T-helper 1 cell treated with Interleukin-12 subunit alpha and Interleukin-12 subunit beta and Interleukin-4 antibody, amounts not matched to agents 30 μg/mL and 1 μg/mL, for 36 hours (primary cell): ENCODE results near the gene YIF1A.
A peak's percentile ranks its signal among the peaks of the same experiment; 100 is the strongest.
"Not testable (repeated sequence)": the region's sequence is repeated elsewhere in the genome, so short reads cannot be mapped to it uniquely, and the experiment has no call there.

Experiments used
- H3K27ac Mint-ChIP-seq: one replicate; pipeline ENCODE4 v1.8.0; 2021; ENCODE audit warnings: mild to moderate bottlenecking, mixed read lengths
- H3K27me3 Mint-ChIP-seq: one replicate; pipeline ENCODE4 v1.8.0; 2021; ENCODE audit warnings: low read depth, mixed read lengths
- H3K36me3 Mint-ChIP-seq: one replicate; pipeline ENCODE4 v1.8.0; 2021; ENCODE audit warnings: low read depth, mixed read lengths
- H3K4me1 Mint-ChIP-seq: one replicate; pipeline ENCODE4 v1.8.0; 2021; ENCODE audit warnings: low read depth, mixed read lengths
- H3K4me3 Mint-ChIP-seq: one replicate; pipeline ENCODE4 v1.8.0; 2021; ENCODE audit warnings: mild to moderate bottlenecking, moderate library complexity, mixed read lengths
- H3K9me3 Mint-ChIP-seq: one replicate; pipeline ENCODE4 v1.8.0; 2021; ENCODE audit warnings: mixed read lengths

Gene YIF1A

GRCh38 chr11:66329165-66329673, 40.3 kb upstream of the YIF1A start:
- Mint-ChIP-seq H3K27ac (no peak overlapping the region), H3K4me3 (no peak overlapping the region), H3K36me3 (no peaks in the 10 kb centered on the region), H3K9me3 (no peaks in the 10 kb centered on the region), H3K4me1 (peaks cover 25% of the 10 kb centered on the region), H3K27me3 (no peaks in the 10 kb centered on the region)

DNA sequence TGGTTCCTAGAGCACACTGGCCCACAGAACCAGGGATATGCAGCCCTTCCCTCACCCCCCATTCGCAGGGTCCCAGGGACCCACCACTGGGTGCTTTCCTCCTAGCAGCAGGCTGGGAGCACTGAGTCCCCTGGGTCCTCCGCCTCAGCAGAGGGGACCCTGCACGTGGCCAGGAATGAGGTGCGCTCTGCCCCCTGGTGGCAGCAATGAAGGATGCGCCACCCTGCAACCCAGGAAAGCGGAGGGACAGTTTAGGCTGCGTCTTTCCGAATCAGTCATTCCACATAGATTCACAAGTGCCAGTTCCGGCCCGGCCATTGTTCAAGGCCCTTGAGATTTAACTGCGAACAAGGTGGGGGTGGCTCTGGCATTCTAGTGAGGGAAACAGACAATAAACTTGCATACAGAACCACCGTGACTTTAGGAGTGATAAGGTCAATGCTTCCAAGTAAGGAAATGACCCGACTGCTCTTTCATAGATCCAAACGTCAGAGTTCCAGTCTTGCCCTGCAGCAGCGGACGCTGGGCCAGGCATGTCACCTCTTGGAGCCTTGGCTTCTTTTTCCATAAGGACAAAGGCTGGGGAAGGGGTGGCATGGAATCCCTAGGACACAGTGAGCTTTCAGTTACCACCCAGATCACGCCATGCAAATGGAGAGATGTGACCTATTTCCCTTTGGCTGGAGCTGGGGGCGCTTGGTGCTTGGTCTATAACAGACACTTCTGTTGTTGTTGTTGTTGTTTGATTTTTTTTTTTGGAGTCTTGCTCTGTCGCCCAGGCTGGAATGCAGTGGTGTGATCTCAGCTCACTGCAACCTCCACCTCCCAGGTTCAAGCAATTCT, 39.6 kb upstream of the YIF1A start:
- Mint-ChIP-seq H3K27me3 (no peaks in the 10 kb centered on the region), H3K36me3 (no peaks in the 10 kb centered on the region), H3K4me3 (no peak overlapping the region), H3K27ac (peak overlapping the region; percentile 83), H3K4me1 (peaks cover 25% of the 10 kb centered on the region), H3K9me3 (no peaks in the 10 kb centered on the region)

DNA sequence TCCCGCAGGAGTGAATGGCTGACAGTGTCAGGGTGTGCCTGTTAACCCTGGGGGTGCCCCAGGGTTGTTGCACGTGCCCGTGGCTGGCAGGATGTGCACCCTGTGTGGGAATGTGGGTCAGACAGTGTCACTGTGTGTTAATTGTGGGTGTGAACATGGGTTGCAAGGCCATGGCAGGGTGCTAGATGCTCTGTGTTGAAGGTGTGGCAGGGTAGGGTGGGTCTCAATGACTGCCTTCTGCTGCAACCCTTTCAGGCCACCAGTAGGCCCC, 39.0 kb upstream of the YIF1A start:
- Mint-ChIP-seq H3K36me3 (no peaks in the 10 kb centered on the region), H3K27me3 (no peaks in the 10 kb centered on the region), H3K9me3 (no peaks in the 10 kb centered on the region), H3K27ac (peak overlapping the region; percentile 83), H3K4me1 (peaks cover 25% of the 10 kb centered on the region), H3K4me3 (no peak overlapping the region)

DNA sequence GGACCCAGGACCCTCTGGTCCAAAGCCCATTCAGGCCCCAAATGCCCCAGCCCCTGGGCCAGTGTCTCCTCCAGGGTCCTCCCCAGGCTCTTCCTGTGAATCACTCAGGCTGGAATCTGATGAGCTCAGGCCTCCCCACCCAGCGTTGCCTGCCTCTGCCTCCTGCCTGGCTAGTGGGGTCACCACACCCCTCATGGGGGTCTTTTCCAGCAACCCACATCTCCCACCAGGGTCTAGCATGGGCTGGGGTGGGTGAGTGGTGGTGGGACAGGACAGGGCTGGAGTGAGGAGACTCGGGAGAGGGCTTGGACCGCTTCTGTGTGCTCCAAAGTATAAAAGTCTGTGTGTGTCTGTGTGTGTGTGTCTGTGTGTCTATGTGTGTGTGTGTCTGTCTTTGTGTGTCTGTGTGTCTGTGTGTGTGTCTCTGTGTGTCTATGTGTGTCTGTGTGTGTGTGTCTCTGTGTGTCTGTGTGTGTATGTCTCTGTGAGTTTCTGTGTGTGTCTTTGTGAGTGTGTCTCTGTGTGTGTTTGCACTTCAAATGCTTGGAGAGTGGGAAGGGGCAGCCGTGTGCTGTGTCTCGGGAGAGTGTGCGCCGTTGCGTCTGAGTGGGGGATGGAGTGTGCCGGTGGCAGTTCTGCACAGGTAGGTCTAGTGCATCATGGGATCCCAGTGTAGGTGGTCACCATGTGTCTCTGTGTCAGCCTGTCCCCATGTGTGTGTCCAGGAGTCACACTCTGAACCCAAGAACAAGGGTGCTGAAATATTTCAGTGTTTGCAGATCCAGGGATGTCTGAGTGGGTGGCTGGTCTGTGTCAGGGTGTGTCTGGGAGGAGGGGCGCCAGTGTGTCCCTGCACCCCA, 38.5 kb upstream of the YIF1A start:
- no peaks in the 10 kb centered on the region for H3K9me3 Mint-ChIP-seq
- H3K4me1 Mint-ChIP-seq, result peaks cover 26% of the 10 kb centered on the region
- H3K36me3 Mint-ChIP-seq, result no peaks in the 10 kb centered on the region
- H3K27me3 Mint-ChIP-seq, result no peaks in the 10 kb centered on the region
- peak overlapping the region; percentile 83 for H3K27ac Mint-ChIP-seq
- H3K4me3 Mint-ChIP-seq, result peak overlapping the region; percentile 58

GRCh38 chr11:66326261-66327111, 37.5 kb upstream of the YIF1A start:
- no peaks in the 10 kb centered on the region for H3K36me3 Mint-ChIP-seq
- no peak overlapping the region for H3K4me3 Mint-ChIP-seq
- no peaks in the 10 kb centered on the region for H3K9me3 Mint-ChIP-seq
- H3K27me3 Mint-ChIP-seq, result no peaks in the 10 kb centered on the region
- H3K27ac Mint-ChIP-seq, result peak overlapping the region; percentile 86
- peaks cover 28% of the 10 kb centered on the region for H3K4me1 Mint-ChIP-seq

DNA sequence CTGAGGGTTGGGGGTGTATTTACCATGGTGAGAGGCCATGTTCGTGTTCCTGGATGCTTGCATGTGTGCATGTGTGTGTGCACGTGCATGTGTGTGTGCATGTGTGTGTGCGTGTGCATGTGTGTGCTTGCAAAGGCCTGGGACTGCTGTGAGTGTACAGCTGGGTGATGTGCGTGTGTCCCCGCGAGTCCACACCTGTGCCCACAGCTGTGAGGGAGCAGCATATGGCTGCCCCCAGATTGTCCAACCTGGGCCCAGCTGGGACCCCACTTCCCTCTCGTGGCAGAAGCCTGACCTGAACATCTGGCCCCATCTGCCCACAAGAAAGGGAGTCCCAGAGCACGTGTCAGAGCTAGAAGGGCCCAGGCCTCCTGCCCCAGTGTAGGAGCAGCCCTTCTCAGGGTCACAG, 36.3 kb upstream of the YIF1A start:
- Mint-ChIP-seq H3K27me3 (no peaks in the 10 kb centered on the region), H3K27ac (no peak overlapping the region), H3K4me1 (peaks cover 28% of the 10 kb centered on the region), H3K4me3 (no peak overlapping the region), H3K9me3 (no peaks in the 10 kb centered on the region), H3K36me3 (peaks cover under 1% of the 10 kb centered on the region)

DNA sequence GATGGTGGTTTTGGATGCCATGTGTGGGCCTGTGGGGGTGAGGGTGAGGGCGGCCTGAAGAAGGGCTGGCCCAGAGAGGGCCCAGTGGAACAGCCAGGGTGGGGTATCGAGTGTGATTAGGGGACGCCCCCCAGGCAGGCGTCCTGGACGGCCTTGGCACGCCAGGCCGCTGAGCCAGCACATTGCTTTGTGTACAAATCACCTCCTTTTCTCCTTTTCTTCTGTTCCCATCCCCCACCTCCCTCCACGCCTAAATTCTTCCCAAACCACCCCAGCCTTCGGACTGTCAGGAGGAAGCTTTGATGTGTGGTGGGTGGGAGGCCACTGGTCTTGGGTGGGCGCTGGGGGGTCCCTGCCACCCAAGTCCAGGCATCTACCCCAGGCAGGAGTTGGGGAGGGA, 35.7 kb upstream of the YIF1A start:
- H3K27ac Mint-ChIP-seq, result peak overlapping the region; percentile 13
- no peaks in the 10 kb centered on the region for H3K27me3 Mint-ChIP-seq
- H3K9me3 Mint-ChIP-seq, result no peaks in the 10 kb centered on the region
- H3K36me3 Mint-ChIP-seq, result peaks cover 1% of the 10 kb centered on the region
- H3K4me3 Mint-ChIP-seq, result no peak overlapping the region
- peaks cover 28% of the 10 kb centered on the region for H3K4me1 Mint-ChIP-seq

DNA sequence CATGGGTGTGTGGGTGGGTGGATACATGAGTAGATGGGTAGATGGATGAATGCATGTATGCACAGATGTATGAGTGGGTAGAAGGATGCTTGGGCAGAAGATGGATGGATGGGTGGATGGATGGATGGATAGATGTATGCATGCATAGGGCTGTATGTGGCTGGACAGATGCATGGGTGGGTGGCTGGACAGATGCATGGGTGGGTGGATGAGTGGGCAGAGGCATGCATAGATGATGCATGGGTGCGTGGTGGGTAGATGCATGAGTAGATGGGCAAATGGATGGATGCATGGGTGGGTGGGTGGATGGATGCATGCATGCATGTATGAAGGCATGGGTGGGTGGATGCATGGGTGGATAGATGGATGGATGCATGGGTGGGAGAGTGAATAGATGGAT, 34.7 kb upstream of the YIF1A start:
- H3K27me3 Mint-ChIP-seq, result peaks cover 2% of the 10 kb centered on the region
- H3K36me3 Mint-ChIP-seq, result peaks cover 3% of the 10 kb centered on the region
- H3K4me1 Mint-ChIP-seq, result peaks cover 33% of the 10 kb centered on the region
- no peak overlapping the region for H3K27ac Mint-ChIP-seq
- H3K9me3 Mint-ChIP-seq, result no peaks in the 10 kb centered on the region
- no peak overlapping the region for H3K4me3 Mint-ChIP-seq

GRCh38 chr11:66322732-66323427, 33.9 kb upstream of the YIF1A start:
- Mint-ChIP-seq H3K4me1 (peaks cover 34% of the 10 kb centered on the region), H3K27me3 (peaks cover 3% of the 10 kb centered on the region), H3K36me3 (peaks cover 4% of the 10 kb centered on the region), H3K4me3 (no peak overlapping the region), H3K27ac (no peak overlapping the region), H3K9me3 (no peaks in the 10 kb centered on the region)

DNA sequence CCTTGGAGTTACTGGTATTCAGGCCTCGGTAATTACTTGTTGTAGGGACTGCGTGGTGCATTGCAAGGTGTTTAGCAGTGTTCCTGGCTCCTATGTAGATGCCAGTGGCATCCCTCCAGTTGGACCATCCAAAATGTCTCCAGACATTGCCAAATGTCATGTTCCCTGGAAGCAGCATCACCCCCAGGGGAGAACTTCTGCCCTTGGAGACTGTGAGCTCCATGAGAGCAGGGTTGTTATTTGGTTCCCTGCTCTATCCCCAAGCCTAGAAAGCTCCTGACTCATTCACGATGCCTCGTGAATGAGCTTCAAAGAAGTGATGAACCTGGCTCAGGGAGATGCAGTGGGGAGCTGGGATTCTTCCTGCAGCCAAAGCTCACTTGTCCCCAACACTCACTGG, 32.7 kb upstream of the YIF1A start:
- peaks cover 31% of the 10 kb centered on the region for H3K4me1 Mint-ChIP-seq
- no peak overlapping the region for H3K27ac Mint-ChIP-seq
- H3K36me3 Mint-ChIP-seq, result peaks cover 4% of the 10 kb centered on the region
- H3K4me3 Mint-ChIP-seq, result no peak overlapping the region
- H3K9me3 Mint-ChIP-seq, result no peaks in the 10 kb centered on the region
- H3K27me3 Mint-ChIP-seq, result peaks cover 3% of the 10 kb centered on the region

GRCh38 chr11:66320748-66321147, 31.8 kb upstream of the YIF1A start:
- not testable (repeated sequence) for H3K9me3 Mint-ChIP-seq, H3K4me3 Mint-ChIP-seq, H3K27me3 Mint-ChIP-seq, H3K36me3 Mint-ChIP-seq, H3K27ac Mint-ChIP-seq
- H3K4me1 Mint-ChIP-seq, result peaks cover 25% of the 10 kb centered on the region

- not testable (repeated sequence) for H3K36me3 Mint-ChIP-seq, H3K27ac Mint-ChIP-seq, H3K4me3 Mint-ChIP-seq, H3K9me3 Mint-ChIP-seq, H3K27me3 Mint-ChIP-seq
- peaks cover 22% of the 10 kb centered on the region for H3K4me1 Mint-ChIP-seq
These were observed 31.3 kb upstream of the YIF1A start for GRCh38 chr11:66320289-66320688.

- Mint-ChIP-seq H3K4me1 (peaks cover 28% of the 10 kb centered on the region), H3K4me3 (no peak overlapping the region), H3K27ac (peak overlapping the region; percentile 50)
These were observed 29.6 kb upstream of the YIF1A start for GRCh38 chr11:66318600-66318970.

More at GRCh38 chr11:66318600-66318970, 29.6 kb upstream of the YIF1A start:
- Mint-ChIP-seq H3K36me3 (peaks cover 4% of the 10 kb centered on the region), H3K27me3 (peaks cover 7% of the 10 kb centered on the region), H3K9me3 (no peaks in the 10 kb centered on the region)
